Transverse colon (tissue), 4 donors: ENCODE results near the gene IGSF9B.

ENCODE experiments used
- CTCF ChIP-seq, 5 experiments: fragments of 200-600 bp in 3 of 5; fragments of 450-650 bp in 2 of 5; sonication (generic) in 3 of 5; IDR thresholded peaks; 1 replicate in 2 of 5; 2 replicates in 3 of 5; pipeline ENCODE4 v1.5.1; 2016 to 2017; ENCODE audit warnings: antibody characterized with exemption in 5 of 5, inconsistent platforms in 3 of 5, mild to moderate bottlenecking in 2 of 5, moderate library complexity in 1 of 5
- EP300 ChIP-seq: sonication (generic); formaldehyde crosslinking; IDR thresholded peaks from one replicate; pipeline ENCODE4 v1.6.1; 2017; ENCODE audit warnings: antibody characterized with exemption, low read depth
- POLR2A ChIP-seq: fragments of 450-650 bp; IDR thresholded peaks from one replicate; pipeline ENCODE4 v1.6.1; 2016; ENCODE audit warnings: antibody characterized with exemption, mild to moderate bottlenecking, moderate library complexity
- POLR2AphosphoS5 ChIP-seq, 3 donors: sonication (generic); formaldehyde crosslinking; IDR thresholded peaks; one replicate each; pipeline ENCODE4 v1.6.1; 2016; ENCODE audit warnings: antibody characterized with exemption in 3 of 3

GRCh38 chr11:133920109-133920990 is 36.4 kb downstream of the IGSF9B start:
- TF ChIP-seq POLR2A (no peak), EP300 (no peak), CTCF (IDR thresholded peaks at IDR 0.05) (no peak), POLR2AphosphoS5 (IDR thresholded peaks at IDR 0.05) (no peak)
